NCI-H128 (cell line): Measurements from ENCODE around the gene RALGPS1.

Experiments used
- DNase-seq: peaks from one replicate; lab custom pipeline; 2025; ENCODE audit not compliant: unreplicated experiment; lab: John Stamatoyannopoulos, UW

Gene RALGPS1

DNA sequence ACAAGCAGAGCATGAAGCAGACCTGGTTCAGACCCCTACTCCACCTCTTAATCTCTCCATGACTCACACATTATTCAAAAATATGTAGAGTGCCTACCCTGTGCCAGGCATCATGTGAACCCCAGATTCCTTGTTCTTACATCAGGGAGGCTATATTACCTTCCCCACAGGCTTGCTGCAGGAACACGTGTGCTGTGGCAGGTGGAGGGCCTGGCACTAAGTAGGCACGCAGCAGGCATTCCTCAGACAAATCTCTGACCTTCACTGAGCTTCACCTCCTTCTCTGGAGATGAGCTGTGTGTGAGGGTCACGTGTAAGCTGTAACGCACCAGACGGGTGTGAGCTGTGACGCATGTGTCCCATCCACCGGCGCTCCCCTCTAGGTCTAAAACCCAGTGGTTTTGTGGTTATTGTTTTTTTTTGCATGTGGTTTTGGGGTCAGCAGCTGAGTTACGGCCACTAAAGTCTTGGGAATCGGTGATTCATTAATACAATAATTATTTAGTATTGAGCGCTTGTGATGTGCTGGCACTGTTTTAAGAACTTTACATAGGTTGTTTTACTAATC lies 177.5 kb downstream of the RALGPS1 start:
- no peak for DNase-seq

GRCh38 chr9:127093319-127094020 lies 178.9 kb downstream of the RALGPS1 start:
- no peak for DNase-seq

GRCh38 chr9:127095411-127095810 lies 180.8 kb downstream of the RALGPS1 start:
- DNase-seq, result no peak

DNA sequence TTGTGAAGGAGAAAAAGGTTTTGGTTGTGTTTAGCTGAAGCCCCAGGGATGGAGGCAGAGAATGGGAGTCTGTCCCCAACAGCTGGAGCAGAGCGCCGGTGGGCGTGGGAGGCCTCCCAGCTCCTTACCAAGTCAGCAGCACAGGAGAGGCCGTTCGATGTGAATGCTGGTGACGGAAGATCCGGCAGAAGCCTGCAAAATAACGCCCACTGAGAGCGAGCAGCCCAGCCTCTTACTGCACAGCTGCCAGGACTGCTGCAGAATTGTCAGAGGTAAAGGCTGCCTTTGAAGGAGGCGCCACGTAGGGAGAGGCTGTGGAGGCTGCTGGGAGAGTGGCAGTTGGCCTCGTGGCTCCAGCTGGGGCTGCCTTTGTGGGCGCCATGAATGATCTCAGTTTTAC lies 181.6 kb downstream of the RALGPS1 start:
- no peak for DNase-seq

- no peak for DNase-seq
Observed at GRCh38 chr9:127097683-127098082, 183.1 kb downstream of the RALGPS1 start.

- DNase-seq, result no peak
Observed at GRCh38 chr9:127098916-127099553, 184.5 kb downstream of the RALGPS1 start.

DNA sequence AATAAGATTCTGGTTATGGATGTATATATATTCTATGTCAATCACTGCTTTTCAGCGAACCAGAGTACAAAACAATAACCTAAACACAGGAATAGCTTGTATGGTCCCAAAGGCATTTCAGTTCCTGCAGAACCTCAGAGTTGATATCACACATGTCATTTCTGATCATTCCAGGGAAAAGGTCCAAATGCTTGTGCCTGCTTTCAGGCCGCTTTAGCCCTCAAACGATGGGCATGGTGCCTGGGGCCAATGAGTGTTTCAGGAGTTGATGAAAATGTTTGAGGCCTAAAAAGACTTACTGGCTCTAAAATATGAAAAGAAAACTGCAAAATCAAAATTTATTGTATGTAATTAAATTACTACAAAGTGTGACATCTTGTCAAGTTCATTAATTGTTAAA lies 185.1 kb downstream of the RALGPS1 start:
- no peak for DNase-seq

GRCh38 chr9:127102176-127102575 lies 187.6 kb downstream of the RALGPS1 start:
- DNase-seq, result no peak

DNA sequence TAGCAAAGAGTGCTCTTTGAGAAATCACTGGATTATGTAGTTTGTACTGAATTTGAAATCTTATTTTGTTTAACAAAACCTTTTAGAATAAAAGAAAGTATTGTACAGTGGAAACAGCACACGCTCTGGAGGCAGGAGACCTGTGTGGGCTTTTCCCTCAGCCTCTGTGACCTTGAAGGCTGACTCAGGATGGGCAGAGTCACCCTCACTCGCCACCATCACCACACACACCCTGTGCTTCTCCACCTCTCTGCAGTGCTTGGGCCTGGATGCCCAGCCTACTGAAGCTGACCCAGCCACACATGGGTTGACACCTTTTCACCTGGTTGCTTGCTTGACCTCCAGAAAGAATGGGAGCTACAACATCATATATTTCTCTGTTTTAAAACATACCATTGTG lies 188.2 kb downstream of the RALGPS1 start:
- DNase-seq, result no peak

- DNase-seq, result no peak
Observed at GRCh38 chr9:127104581-127105311, 190.2 kb downstream of the RALGPS1 start.

DNA sequence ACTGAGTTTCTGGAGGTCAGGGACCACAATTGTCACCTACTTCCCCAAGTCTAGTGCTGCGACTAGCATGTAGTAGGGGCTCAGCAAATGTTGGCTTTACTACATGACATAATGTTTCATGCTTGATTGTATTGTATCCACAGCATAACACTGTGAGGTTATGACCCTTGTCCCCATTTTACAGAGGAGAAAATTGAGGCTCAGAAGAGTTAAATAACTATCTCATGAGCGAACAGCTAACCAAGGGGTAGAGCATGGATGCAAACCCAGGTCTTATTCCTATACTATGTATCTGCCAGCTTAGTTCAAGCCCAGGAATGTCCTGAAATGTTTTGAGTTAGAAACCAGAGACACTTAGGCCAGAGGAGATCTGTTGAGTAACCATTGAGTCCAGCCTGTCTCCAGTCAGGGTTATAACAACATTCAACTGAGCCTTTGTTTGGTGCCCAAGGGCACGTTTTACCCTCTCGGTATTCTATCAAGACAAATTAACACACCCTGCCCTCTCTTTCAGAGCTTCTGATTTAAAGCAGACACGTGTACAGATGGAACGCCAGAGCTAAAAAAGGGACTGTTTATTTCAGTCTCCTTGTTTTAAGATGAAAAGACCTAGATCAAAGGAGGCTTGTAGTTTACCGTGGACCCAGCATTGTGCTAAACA lies 191.4 kb downstream of the RALGPS1 start:
- no peak for DNase-seq

DNA sequence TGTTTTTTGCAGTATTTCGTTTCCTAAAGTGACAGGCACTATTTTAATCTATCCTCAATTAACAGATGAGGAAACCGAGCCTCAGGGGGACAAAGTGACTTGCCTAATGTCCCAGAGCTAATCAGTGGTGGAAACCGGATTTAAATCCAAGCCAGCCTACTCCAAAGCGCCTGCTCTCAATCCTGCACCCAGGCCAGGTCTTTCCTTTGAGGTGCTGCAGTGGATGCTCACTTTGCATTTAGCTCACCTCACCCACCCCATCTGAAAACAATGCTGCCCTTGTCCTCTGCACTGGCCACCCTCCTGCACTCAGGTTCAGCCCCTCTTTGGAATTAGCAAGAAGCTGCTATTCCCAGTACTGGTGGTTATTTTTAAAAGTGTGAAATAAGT lies 191.9 kb downstream of the RALGPS1 start:
- no peak for DNase-seq

DNA sequence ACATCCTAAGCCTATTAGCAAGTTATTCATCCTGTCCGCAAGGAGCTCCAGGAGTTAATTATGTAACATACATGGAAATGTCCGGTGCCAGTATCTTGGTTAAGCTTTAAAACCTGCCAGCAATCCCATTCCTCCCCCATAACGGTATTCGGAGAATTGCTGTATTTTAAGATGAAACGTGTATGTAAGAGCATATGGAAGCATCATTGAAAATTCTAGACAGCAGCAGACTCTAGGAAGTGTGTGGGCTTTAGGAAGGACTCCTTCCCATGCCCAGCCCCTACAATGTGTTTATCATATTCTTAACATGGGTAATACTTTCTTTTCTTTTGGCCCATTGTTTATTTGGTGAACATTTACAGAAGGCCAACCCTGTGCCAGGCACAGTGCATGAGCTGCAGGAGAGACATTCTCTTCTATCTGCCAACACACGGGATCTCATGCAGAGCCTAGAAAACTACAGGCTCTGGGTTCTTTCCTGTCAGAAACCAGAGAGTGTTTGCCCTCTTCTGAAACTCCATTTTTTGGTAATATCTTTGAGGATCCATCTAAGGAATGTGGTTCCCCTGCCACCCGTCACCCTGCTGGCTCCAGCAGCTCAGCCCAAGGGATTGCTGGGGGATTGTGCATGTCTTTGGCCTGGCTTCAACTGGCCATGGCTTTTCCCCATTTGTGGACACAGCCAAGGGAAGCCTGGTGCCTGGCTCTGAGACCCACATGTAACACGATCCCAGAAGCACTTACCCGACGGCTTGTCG lies 192.8 kb downstream of the RALGPS1 start:
- no peak for DNase-seq

GRCh38 chr9:127107929-127108876 lies 193.6 kb downstream of the RALGPS1 start:
- no peak for DNase-seq

DNA sequence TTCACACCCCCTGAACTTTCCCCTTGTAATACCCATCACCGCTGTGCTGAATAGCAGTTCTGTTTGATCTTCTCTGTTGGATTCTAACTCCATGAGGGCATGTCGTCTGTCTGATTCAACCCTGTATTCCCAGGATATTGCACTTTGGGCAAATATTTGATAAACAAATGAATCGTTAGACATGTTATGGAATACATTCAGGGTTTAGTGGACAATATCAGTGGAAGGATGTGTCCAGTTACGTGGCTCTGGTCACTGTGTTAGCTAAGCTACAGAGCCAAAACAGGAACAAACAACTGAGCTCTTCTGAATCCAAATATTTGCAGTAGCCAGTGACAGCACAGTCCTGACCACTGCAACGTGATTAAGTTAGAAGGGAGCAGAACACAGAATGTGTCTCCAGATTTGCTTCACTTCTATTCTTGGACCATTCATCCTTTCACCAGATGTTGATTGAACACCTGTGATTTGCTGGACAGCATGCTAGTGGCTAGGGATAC lies 194.7 kb downstream of the RALGPS1 start:
- DNase-seq, result no peak

- DNase-seq, result no peak
Observed at GRCh38 chr9:127112056-127112455, 197.5 kb downstream of the RALGPS1 start.

GRCh38 chr9:127112735-127113161 lies 198.2 kb downstream of the RALGPS1 start:
- DNase-seq, result no peak

DNA sequence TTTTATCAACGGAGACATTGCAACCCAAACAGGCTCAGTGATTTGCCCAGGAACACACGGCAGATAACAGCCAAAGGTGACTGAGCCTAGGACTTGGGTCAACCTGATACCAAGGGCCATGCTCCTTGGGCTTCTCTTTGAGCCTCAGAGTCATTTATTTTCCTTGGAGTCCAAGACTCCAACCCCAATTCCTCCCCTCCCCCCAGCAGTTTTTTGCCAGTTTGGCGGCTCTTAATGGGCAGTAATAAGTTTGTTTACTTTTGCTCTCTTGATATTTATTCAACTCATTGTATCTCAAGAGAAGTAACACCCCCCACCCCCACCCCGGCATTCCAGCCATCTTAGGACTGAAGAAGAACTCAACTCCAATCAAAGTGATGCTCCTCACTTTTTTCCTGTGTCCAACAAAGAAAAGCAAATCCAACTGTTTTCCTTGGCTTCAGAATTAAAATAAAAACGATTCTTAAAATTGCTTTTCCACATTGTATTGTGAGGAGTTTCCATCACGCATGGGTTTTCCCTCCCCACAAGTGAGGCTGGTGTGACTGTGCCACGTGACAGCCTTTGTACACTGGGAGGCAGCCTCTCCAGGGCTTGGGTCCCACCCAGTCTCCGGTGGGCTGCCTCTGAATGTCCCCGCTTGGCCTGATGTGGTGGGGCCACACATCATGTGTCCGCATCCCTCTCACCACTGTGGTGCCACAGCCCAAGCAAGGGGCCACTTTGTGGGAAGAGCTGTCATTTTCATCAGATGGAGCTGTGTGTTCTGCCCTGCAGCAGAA lies 198.8 kb downstream of the RALGPS1 start:
- DNase-seq, result no peak
